ENCODE results near the gene GALNT7.

GALNT7 gene

DNA sequence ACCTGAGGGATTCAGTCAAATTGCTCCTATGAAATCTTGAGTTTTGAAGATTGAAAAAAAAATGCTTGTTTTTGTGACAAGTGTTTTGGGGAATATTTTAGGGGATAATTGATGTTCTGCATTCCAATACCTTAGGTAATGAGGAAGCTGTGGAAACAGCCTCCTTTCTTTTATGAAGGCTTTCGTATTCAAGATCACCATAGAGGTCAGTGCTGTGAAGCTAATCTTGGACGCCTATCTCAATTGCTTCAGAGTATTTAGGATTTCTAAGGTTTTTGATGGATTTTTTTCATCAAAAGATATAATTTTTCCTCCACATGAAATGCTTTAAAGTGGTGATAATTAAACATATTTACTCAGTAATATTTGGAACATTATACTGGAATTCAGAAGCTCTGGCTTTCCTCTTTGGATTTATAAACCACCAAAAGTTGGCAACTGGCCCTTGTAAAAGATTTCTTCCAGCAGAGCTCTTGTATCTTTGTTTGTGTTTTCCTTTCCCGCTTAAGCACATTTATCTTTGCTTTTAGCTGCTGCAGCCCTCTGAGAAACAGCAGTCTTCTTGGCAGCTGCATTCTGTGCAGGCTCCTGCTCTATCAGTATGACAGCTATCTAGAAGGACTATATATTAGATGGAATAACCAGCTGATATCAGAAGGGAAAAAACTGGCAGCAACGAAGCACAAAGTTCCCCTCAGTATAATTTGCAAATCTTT, 101.9 kb downstream of the GALNT7 start:
- DNase-seq: no peak

DNA sequence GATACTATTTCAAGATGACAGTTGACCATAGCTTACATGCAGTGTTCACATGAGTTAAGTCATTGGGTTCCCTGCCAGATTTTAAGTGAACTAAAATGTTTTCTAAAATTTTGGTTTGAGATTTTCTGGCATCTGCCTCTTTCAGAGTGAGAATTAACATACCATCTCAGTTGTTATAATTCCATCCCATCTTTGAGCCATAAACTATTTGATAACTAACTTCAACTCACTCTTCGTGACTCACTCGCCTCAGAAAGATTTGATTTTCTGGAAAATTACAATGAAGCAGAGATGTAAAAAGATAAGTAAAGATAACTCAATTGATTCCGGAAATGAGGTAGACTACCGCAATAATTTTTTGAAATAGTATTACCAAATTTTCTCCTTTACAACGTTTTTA, 103.7 kb downstream of the GALNT7 start:
- no peak for DNase-seq

DNA sequence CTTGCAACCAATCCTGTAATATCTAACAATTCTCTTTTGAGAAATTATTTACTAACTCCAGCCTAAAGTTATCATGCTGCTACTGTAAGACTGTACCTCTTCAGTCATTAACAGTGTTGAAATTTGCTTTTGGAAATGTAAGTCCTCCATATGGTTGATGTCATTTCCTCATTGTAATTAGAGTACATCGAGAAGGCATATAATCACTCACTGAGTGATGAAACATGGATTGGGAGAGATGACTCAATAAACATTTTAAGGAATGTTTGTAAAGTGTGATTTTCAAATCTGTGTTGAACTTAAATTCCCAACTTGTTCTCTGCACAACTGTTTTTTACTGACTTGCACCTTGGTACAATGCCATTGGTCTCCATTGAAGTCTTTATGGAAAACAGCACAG, 104.4 kb downstream of the GALNT7 start:
- no peak for DNase-seq

DNA sequence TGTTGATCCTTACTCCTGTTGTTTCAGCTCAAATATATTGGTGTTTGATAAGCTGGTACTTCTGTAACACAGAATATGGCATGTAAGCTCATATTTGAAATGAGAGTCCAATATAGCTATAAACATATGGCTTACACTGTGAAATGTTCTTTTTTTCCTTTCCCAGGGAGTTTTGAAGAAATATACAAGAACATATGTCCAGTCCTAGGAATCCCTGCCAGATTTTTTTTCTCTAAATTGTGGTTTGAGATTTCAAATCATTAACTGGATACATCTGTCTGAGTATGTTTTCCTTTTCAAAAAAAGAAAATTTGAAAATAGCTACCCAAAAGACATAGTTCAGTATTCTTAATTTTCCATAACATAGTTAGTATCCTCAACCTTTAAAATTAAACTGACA, 105.3 kb downstream of the GALNT7 start:
- no peak for DNase-seq

DNA sequence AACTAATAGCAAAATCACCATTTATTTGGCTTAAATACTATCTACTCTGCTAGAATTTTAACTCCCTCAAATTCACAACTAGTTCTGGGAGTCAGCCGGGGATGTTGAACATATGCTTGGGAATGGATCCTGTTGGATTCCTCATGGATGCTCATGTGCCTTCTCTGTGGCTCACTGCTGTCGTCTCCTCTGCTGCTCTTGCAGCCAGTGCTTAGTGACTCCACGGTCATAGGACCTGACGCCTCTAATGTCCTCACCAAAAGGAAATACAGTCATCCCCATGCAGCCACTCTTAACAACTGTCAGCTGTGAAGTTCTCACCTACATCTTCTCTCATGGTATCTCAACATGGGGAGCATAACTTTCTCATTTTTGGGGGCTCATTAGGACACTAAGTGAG, 106.1 kb downstream of the GALNT7 start:
- no peak for DNase-seq

DNA sequence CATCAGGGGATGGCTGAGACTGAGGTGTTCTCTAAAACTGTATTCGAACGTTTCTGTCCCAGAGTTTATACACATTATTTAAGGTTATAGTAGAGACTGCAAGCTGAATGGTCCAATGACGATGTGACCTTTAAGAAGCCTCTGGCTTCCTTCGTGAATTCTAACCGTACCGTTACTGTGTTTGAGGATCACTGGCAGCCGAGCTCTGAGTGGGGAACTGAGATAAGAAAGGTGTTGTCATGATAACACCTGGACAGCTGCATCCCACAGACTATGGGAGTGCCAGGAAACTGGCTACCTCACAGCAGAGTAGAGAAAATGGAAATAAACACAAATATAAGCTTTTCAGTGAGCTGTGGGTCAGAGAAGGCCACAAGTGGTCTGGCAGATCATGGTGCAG, 106.5 kb downstream of the GALNT7 start:
- no peak for DNase-seq

DNA sequence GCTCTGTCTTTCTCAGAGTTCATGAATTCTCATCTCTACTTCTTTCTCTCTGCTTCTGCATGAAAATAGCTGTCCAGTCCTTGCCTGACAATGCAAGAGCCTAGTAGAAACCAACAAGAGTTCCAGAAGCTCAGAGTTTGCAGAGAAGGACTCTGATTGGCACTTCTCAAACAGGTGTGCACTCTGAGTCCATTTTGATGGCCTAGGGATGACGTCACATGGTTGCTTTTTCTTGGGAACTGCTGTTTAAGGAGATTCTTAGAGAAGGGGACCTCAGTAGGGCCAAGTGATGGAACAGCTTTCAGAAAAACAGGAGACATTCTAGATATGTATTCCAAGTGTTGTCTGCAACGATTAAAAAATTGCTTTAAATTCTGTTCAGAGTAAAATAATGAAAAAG, 108.7 kb downstream of the GALNT7 start:
- DNase-seq: no peak

DNA sequence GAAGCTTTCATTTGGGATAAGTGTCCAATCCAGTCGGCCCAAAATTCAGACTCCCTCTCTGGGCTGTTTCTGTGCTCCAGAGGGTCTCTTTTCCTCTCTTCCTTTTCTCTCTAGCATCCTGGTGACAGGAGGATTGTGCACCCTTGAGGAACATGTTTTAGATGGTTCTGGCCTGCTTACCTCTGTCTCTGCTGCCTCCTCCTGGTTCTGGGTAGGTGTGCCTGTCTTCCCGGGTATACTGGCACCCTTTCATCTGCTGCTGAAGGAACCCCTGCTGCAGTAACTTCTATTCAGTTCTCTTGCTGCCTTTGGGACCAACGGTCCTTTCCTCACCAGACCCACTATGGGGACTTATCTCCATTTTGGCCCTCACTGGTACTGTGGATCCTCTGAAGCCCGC, 112.4 kb downstream of the GALNT7 start:
- DNase-seq: no peak

DNA sequence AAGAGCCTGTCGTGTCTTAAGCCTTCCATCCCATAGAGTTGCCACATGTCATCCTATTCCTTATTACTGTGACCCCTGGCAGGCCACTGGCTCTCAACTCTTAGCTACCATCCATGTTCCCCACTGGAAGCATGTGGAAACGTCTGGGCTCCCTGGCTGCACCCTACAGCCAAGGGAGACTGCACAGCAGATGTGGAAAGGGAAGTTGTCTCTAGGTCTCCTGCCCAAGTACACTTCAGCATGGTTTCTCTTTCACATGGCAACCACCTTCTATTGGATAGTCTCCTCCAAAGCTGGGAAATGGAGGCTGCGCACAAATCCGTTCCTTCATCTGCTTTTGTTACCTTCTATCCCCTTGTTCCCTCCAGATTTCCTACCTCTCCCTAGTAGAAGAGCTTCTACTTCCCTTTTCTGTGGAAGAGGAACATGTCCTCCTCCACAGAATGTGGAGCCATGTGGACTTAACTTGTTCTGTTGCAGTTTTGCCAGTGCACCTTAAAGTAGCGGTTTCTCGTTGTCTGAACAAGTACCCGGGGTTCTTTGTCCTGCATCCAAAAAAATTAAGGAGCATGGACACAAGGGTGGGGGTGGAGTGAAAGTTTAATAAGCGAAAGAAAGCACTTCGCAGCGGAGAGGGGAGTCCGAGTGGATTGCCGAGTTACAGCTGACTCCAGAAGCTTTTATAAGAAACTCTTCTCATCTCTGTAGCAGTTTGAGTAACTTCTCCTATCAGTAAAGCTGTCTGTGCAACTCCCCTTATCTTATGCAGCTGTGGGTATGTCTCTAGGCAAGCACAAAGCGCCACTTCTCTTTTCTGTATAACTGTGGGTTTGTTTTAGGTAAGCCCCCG, 113.0 kb downstream of the GALNT7 start:
- no peak for DNase-seq

DNA sequence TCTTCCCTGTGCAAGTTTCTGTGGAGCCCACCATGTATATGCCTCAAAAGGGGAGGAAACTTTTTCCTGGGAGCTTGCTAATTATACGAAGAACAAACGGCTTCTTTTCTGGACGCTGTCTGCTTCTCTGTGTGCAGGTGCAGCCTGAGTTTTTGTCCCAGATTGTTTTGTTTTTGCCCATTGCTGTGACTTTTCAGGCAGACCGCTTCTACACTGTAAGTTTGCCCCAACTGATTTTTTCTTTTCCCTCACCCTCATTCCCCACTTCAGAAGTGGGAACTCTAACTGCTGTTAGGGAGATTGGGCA, 113.6 kb downstream of the GALNT7 start:
- DNase-seq: no peak

DNA sequence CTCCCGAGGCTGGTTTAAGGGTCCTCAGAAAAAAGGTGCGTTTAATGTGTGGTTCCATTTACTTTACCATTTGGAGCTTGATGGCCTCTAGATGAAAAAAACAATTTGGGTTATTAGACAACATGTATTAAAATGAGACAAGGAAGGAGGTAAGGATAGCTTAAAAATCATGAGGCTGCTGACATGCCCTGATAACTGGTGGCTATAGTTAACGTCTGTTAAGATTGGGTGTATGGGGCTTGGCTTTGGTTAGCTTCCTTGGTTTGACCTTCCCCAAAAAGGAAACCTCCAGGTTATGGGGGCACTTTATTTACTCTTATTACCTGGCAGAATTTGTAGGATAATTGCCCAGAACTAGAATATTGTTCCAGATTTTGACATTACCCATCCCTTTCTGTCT, 114.0 kb downstream of the GALNT7 start:
- no peak for DNase-seq

DNA sequence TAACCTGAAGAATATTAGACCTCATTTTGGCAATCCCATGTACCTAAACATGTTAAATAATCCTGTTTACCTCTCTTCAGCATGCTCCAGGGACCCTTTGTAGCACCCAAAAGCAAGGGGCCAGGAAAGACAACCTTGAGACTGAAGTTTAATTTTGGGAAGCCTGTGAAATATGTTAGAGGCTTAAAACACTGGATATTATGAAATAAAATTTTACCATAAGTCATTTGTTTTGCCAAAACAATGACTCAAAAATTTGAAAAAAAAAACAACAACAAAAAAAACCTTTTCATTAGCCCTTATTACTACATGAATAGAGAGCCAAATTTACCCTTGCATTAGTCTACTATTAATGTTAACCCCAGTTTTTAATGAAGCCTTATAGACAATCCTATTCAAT, 115.9 kb downstream of the GALNT7 start:
- DNase-seq: no peak

DNA sequence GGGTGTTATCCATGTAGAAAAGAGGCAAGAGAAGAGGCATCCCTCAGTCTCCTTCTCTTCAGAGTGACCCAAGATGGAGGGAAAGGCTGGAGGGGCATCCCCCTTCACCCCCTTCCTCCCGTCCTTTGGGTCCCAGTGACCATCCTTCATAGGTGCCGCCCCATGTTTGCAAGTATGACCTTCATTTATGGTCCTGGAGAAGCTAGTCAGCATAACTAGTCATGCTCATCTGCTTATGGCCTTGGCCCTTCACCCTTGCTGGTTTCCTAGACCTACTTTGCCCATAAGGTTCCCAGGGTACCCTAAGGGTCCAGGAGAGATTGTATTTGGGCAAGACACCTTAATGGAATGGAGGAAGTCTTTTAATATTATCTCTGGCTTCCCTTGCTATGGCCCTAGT, 118.9 kb downstream of the GALNT7 start:
- no peak for DNase-seq

DNA sequence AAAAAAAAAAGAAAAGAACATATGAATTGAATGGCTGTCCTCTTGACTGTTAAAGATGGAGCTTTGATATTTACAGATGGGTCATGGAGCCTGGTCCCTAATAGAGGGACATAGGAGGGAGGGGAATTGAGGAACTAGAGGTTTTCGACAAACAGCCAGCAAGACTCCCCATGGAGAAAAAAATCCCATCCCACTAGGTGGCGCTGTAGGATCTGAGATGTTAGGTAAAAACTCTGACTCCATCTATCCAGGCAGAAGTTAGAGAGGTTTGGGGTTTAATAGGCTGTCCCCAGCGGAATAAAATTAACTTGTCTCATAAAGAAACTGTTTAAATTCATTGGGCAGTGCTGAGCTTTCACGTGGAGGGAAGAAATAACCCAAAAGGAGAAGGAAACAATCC, 119.7 kb downstream of the GALNT7 start:
- no peak for DNase-seq

DNA sequence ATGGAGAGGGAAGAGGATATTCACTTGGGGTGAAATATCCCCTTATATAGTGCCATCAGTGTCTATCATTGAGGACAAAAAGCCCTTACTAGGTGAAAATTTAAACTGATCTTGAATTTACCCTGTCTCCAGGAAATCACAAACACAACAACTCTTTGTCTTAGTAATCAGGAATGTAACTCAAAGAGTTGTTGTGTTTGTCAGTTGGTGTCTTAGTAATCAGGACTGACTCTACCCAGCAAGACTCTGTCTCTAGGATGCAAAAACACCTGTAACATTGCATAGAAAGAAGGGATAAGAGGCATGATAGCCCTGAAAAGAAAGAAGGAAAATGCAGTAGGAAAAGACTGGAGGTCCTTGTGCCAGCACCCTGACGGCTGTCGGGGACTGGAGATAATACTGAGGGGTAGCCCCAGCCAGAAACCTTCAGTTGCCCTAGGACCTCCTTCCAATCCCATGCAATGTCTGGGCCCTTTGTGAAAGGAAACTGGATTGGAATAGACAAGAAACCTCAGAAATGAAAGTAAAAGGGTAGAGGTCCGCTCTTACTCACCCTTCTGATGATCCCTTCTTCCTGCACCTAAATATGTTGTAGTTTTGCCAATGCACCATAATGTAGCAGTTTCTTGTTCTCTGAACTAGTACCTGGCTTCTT, 120.2 kb downstream of the GALNT7 start:
- no peak for DNase-seq

DNA sequence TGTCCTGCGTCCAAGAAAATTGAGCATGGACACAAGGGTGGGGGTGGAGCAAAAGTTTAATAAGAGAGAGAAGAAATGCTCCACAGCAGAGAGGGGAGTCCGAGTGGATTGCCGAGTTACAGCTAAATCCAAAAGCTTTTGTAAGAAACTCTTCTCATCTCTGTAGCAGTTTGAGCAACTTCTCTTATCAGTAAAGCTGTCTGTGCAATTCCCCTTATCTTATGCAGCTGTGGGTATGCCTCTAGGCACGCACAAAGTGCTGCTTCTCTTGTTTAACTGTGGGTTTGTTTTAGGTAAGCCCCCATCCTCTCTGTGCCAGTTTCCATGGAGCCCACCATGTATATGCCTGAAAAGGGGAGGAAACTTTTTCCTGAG, 120.7 kb downstream of the GALNT7 start:
- DNase-seq: no peak

DNA sequence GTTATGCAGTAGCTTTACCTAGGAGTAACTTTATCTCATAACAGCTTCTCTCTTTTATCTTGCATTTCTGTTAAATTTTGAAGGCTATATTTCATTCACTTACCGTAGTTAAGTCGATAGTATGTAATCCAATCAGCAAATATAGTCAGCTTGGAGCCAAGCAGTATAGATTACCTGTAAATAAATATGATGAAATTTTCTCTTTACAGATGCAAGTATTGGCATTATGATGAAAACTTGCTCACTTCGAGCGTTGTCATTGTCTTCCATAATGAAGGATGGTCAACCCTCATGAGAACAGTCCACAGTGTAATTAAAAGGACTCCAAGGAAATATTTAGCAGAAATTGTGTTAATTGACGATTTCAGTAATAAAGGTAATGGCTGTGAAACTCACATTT, 123.3 kb downstream of the GALNT7 start:
- DNase-seq: no peak

DNA sequence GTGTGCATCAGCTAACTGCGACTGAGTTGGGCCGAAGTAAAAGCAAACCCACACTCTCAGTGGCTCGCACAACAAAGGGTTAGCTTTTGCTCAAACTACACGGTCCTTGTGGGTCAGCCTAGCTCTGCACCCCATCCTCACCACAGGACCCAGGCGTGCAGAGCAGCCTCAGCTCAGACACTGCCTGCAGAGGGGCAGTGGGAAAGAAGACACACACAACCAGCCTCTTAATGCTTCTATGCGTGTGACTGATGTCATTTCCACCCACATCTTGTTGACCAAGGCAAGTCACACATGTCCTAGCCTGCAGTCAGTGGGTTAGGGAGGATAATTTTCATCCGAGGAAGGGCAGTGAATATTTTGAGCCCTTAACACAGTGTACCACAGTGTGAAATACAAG, 125.1 kb downstream of the GALNT7 start:
- no peak for DNase-seq

DNA sequence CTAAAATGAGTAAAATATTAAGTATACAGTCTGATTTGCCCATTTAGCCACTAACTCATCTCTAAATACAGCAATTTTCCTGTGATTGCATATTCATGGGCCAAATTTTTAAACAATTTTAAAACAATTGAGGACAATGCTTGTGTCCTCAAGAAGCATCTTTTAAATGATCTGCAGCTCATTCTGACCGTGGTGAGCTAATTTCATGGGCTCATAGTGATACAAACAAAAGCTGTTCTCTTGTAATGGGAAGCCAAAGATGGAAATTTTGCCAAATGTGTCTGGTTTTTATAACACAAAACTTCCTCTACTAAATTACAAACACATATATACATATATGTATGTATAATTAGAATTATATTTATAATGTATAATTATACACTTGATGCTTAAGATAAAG, 125.8 kb downstream of the GALNT7 start:
- DNase-seq: no peak

DNA sequence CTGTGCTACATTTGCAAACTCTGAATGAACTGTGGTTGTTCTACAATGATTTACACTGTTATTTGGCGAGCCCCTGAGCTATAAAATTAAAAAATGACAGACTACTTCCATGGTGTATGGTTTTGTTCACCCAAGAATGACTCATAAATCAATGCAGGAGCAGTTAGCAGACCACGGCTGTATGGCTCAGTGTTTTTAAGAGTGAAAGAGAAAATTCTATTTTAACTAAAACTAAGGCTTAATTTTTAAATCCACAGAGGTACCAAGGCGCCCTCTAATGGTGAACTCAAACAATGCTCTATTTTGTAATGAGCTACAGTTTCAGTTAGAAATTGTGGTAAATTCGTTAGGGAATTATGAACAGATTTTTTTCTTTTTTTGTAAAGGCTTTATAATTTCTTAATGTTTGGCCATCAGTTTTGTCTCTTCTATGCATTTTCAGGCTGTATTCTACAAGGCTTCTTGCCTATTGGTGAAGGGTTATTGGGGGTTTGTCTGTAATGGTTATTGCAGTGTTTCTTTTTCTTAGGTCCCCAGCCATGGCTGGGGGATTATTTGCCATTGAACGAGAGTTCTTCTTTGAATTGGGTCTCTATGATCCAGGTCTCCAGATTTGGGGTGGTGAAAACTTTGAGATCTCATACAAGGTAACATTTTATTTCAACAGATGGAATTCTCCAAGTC, 133.0 kb downstream of the GALNT7 start:
- no peak for DNase-seq

DNA sequence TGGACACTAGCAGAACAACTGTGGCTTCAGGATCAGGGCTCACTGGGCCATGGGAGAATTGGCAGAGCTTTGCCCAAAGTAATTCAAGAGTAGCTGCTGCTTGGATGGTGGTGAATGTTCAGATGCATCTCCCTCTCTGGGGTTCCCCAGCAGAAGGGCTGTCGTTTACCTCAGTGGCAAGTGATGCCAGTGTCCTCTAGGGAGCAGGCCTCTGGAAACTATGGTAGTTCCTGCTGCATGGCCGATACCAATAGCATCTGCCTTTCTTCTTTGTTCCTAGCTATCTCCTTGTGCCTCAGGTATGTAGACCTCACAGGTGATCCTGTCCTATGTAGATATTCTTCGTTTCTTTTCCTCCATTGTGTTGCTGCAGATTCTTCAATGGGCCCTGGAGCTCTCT, 139.2 kb downstream of the GALNT7 start:
- no peak for DNase-seq

DNA sequence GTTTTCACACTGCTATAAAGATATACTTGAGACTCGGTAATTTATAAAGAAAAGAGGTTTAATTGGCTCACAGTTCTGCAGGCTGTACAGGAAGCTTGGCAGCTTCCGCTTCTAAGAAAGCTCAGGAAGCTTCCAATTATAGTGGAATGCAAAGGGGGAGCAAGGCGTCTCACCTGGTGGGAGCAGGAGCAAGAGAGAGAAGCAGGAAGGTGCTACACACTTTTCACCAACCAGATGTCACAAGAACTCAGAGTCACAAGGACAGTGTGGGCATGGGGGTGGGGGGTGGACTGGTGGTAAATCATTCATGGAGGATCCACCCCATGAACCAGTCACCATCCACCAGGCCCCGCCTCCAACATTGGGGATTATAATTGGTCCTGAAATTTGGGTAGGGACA, 142.8 kb downstream of the GALNT7 start:
- no peak for DNase-seq

DNA sequence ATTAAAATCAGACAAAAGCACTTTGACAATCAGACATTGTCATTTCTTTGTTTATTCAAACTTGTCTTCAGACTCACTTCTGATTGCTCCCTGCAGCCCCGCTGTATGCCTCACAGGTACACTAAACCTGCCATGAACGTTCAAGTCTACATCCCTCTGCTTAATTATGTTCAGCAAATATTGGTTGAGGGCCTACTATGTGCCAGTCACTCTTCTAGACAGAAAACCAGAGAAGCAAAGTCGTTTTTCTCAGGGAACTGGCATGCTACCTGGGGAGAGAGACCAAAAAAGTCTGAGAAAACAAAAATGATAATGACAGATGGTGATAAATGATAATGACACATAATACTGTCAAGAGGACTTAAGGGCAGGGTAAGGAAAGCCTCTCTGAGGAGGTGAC, 146.1 kb downstream of the GALNT7 start:
- no peak for DNase-seq

DNA sequence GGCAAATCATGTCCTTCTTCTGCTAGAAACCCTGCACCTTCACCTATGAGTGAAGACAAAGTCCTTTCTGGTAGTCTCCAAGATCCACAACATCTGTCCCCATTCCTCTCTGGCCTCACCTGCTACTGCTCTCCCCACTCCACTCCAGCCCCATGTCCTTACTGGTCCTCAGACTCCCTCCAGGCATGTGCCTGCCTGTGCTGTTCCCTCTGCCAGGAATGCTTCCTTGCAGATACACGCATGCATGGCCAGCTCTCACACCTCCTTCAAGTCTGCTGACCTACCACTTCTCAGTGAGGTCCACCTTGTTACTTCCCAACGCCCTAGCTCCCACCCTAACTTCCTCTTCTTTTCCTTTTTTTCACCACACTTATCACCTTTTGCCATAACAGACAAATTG, 147.4 kb downstream of the GALNT7 start:
- DNase-seq: no peak
